Activated naive CD4-positive, alpha-beta T cell treated with anti-CD3 and anti-CD28 coated beads, Interleukin-2, amount 50 U/mL, for 24 hours (primary cell): ENCODE data around the gene C22orf39.

Experiments used
- H3K27ac Mint-ChIP-seq: one replicate; pipeline ENCODE4 v1.8.0; 2021; ENCODE audit warnings: mild to moderate bottlenecking, mixed read lengths
- H3K27me3 Mint-ChIP-seq: one replicate; pipeline ENCODE4 v1.8.0; 2021; ENCODE audit warnings: mixed read lengths
- H3K36me3 Mint-ChIP-seq: one replicate; pipeline ENCODE4 v1.8.0; 2021; ENCODE audit warnings: mixed read lengths
- H3K4me1 Mint-ChIP-seq: one replicate; pipeline ENCODE4 v1.8.0; 2021; ENCODE audit warnings: mixed read lengths
- H3K4me3 Mint-ChIP-seq: one replicate; pipeline ENCODE4 v1.8.0; 2021; ENCODE audit warnings: mild to moderate bottlenecking, mixed read lengths
- H3K9me3 Mint-ChIP-seq: one replicate; pipeline ENCODE4 v1.8.0; 2021; ENCODE audit warnings: mixed read lengths

C22orf39 gene, protein sequence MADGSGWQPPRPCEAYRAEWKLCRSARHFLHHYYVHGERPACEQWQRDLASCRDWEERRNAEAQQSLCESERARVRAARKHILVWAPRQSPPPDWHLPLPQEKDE

DNA sequence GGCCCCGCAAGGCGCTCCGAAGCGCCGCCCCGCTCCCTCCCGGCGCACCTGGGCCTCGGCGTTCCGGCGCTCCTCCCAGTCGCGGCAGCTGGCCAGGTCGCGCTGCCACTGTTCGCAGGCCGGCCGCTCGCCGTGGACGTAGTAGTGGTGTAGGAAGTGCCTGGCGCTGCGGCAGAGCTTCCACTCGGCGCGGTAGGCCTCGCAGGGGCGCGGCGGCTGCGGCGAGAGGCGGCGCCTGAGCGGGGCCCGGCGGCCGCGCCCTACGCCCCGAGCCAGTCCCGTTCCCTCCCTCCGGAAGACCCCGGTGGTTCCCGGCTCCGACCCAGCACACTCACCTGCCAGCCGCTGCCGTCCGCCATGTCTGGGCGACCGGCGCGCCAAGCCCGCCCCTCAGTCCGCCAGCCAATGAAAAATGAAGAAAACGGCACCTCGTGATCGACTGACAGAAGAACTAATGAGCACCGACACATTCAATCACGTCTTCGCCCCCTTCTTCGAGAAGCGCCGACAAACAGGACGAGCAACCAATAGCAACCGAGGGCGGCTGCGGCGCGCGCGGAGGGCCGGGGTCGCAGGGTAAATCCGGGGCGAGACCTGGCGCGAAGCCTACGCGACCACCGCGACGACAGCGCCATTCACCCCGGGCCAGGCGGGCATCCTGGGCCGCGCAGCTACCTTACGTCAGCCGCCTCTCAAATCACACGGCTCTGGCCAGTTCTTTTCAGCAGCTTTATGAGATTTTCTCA, at the start of gene C22orf39:
Gene C22orf39, minus strand, starts transcription at position 382 of the 746 bp plus-strand sequence. Its CDS starts 23 bp downstream, at position 359.
- peaks cover 50% of the 10 kb centered on the region for H3K4me1 Mint-ChIP-seq
- peak within 1 kb of the TSS; percentile 93 for H3K4me3 Mint-ChIP-seq
- H3K9me3 Mint-ChIP-seq, result no peaks in the 10 kb centered on the region
- peaks cover 9% of the 10 kb centered on the region for H3K36me3 Mint-ChIP-seq
- H3K27ac Mint-ChIP-seq, result peak within 1 kb of the TSS; percentile 93
- no peaks in the 10 kb centered on the region for H3K27me3 Mint-ChIP-seq

DNA sequence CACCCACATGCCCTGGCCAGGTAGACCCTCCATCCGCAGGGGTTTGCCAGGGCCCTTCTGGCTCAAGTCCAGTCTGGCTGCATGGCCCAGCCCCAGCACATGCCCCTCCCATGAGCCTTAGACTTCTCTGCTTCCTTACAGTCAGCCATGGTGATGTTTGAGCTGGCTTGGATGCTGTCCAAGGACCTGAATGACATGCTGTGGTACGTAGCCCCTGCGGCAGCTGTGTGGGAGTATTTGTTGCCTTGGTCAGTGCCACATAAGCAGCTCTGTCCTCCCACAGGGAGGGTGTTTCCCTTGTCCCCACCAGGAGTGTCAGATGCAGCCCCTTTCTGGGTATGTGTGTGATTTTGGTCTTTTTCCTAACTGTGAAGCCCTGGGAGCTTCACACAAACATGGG, 49.7 kb upstream of the C22orf39 start:
- H3K4me1 Mint-ChIP-seq, result peaks cover 13% of the 10 kb centered on the region
- H3K27ac Mint-ChIP-seq, result no peak overlapping the region
- no peaks in the 10 kb centered on the region for H3K36me3 Mint-ChIP-seq
- H3K4me3 Mint-ChIP-seq, result no peak overlapping the region
- no peaks in the 10 kb centered on the region for H3K9me3 Mint-ChIP-seq
- H3K27me3 Mint-ChIP-seq, result no peaks in the 10 kb centered on the region

DNA sequence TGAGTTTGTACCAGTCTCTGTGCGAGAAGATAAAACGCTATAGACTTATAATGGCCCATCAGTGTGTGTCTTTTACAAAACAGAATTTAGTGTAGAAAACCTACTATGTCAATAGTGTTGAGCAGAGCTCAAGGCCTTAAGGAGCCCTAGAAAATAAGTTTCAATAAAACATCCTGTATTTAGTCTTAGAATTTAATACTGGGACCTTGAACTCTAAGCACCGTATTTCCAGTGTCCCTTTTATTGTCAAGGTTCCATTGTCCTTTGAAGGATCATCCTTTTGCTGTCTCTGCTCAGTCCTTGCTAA, 48.8 kb upstream of the C22orf39 start:
- Mint-ChIP-seq H3K27ac (peak overlapping the region; percentile 65), H3K4me1 (peaks cover 13% of the 10 kb centered on the region), H3K36me3 (no peaks in the 10 kb centered on the region), H3K27me3 (no peaks in the 10 kb centered on the region), H3K4me3 (no peak overlapping the region), H3K9me3 (no peaks in the 10 kb centered on the region)

DNA sequence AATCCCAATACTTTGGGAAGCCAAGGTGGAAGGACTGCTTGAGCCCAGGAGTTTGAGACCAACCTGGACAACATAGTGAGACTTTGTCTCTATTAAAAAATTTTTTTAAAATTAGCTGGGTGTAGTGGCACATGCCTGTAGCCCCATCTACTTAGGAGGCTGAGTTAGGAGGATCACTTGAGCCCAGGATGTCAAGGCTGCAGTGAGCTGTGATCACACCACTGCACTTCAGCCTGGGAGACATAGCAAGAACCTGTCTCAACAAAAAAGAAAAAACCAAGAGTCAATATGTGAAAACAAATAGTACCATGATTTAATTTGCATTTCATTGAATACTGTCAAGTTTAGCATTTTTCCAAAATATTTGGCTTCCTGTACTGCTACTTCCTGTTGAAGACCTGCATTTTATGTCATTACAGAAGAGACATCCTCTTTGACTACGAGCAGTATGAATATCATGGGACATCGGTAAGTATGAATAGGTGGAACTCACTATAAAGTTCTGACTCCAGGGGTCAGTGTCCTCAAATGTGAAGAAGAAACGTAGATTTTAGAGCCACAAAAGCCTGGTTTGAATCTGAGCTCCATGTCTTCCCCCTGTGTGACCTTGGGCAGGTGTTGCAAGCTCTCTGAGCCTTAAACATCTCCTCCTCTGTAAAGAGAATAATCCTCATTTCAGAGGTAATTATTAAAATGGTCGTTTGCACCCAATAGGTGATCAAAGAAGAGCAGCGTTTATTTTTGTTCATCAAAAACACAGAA, 48.2 kb upstream of the C22orf39 start:
- Mint-ChIP-seq H3K27me3 (no peaks in the 10 kb centered on the region), H3K36me3 (no peaks in the 10 kb centered on the region), H3K4me1 (peaks cover 13% of the 10 kb centered on the region), H3K27ac (peak overlapping the region; percentile 65), H3K4me3 (no peak overlapping the region), H3K9me3 (no peaks in the 10 kb centered on the region)

DNA sequence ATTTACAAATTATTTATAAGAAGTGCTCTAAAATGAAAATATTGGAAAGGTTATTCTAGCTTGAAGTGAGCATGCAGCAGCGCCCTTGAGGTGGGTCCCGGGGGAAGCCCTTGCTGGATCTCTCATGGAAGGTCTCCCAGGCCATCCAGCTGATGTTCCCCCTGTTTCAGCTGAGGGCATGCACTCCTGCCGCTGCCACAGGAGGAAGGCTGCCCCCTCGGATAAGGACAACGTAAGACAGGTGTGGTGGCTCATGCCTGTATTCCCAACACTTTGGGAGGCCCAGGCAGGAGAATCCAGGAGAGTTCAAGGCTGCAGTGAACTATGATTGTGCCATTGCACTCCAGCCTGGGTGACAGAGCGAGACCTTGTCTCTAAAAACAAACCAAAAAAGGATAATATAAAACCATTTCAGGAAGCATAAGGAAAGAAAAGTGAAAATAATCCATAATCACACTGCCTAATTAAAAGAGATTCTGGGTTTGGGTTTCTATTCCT, 47.2 kb upstream of the C22orf39 start:
- no peak overlapping the region for H3K4me3 Mint-ChIP-seq
- no peak overlapping the region for H3K27ac Mint-ChIP-seq
- H3K4me1 Mint-ChIP-seq, result peaks cover 13% of the 10 kb centered on the region
- no peaks in the 10 kb centered on the region for H3K27me3 Mint-ChIP-seq
- H3K9me3 Mint-ChIP-seq, result no peaks in the 10 kb centered on the region
- H3K36me3 Mint-ChIP-seq, result no peaks in the 10 kb centered on the region

DNA sequence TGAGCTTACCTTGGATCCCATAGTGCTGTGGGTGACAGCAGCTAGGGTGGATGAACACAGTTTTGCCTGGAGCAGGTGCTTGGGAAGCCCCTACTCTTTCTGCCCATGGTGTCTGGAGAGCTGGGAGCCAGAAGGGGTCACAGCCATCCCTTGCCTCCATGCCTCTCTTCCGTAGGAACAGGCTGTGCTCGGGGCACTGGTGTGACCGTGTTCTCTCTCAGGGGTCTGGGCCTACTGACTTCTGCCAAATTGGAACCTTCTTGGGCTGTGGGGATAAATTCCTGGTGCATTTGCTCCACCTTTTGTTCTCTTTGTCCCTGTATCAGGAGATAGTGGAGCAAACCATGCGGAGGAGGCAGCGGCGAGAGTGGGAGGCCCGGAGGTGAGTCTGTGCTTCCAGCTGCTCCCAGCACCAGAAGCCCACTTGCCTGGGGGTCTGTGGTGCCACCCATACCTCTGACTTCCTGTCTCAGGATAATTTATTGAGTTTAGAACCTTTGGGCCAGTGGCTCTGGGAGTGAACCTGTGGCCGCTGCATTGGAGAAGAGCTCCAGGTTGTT, 46.6 kb upstream of the C22orf39 start:
- no peaks in the 10 kb centered on the region for H3K9me3 Mint-ChIP-seq
- no peak overlapping the region for H3K27ac Mint-ChIP-seq
- H3K27me3 Mint-ChIP-seq, result no peaks in the 10 kb centered on the region
- no peak overlapping the region for H3K4me3 Mint-ChIP-seq
- H3K36me3 Mint-ChIP-seq, result no peaks in the 10 kb centered on the region
- peaks cover 13% of the 10 kb centered on the region for H3K4me1 Mint-ChIP-seq

DNA sequence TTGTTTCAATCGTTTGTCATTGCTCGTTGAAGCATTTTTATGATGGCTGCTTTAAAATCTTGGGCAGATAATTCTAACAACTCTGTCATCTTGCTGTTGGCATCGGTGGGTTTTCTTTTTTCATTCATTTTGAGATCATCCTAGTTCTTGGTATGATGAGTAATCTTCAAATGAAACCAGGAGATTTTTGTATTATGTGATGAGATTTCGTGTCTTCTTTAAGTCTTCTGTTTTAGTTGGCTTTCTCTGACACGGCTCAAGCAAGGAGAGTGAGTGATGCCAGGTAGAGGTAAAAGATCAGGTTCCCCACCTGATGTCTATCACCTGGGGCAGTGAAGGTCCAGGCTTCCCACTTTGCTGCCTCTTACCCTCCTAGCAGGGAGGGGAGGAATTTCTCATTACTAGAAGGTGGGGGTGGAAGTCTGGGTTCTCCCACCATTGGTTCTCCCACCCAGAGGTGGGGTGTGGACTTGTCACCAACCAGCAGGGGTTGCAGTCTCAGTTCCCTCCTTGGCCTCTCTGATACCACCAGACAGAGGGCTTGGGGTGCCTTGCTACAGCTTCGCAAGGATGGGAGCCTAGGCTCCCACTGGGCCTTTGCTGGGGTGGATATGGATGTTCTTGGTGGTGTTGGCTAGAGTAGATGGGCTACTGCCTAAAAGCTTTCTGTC, 45.1 kb upstream of the C22orf39 start:
- Mint-ChIP-seq H3K27ac (no peak overlapping the region), H3K36me3 (no peaks in the 10 kb centered on the region), H3K27me3 (no peaks in the 10 kb centered on the region), H3K4me3 (no peak overlapping the region), H3K4me1 (peaks cover 13% of the 10 kb centered on the region), H3K9me3 (no peaks in the 10 kb centered on the region)

DNA sequence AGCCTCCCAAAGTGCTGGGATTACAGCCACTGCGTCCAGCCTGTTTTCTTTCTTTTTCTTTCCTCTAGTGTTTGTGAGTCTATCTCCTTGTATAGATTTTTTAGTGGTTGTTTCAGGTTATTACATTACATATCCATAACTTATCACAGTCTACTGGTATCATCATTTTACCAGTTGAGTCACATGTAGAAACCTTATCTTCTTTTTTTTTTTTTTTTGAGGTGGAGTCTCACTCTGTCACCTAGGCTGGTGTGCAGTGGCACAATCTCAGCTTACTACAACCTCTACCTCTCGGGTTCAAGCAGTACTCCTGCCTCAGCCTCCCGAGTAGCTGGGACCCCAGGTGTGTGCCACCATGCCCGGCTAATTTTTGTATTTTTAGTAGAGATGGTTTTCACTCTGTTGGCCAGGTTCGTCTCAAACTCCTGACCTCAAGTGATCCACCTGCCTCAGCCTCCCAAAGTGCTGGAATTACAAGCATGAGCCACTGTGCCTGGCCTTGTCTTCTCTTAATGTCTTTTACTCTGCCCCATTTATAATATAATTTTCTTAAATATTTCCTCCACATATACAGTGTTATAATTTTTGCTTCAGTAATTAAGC, 43.2 kb upstream of the C22orf39 start:
- H3K27me3 Mint-ChIP-seq, result no peaks in the 10 kb centered on the region
- no peak overlapping the region for H3K4me3 Mint-ChIP-seq
- H3K4me1 Mint-ChIP-seq, result peaks cover 6% of the 10 kb centered on the region

DNA sequence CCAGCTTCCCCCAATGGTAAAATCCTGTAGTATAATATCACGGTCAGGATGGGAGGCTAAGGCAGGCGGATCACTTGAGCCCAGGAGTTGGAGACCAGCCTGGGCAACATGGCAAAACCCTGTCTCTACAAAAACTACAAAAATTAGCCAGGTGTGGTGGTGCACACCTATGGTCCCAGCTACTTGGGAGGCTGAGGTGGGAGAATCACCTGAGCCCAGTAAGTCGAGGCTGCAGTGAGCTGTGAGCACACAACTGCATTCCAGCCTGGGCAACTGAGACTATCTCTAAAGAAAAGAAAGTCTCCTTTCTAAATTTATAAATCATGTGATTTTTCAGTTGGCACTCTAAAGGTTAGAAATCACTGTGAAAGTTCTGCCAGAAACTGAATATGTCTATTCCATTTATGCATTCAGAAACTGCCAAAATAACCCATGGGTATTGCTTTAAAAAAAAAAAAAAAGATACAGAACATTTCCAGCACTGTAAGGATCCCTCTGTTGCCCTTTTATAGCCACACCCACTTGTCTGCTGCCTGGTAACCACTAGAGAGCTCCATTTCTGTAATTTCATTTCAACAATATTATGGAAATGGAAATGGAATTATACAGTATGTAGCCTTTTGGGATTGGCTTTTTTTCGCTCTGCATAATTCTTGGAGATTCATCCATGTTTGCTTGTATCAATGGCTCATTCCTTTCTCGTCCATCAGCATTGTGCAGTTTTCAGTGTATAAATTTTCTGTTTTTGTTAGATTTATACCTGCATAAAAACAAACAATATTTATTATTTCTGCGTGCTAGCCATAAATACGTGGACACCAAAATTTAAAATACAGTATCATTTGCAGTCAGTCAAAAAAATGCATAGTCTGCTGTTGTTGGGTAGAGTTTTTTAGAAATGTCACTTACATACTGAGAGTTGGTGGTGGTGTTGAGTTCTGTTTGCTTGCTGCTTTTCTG, 41.7 kb upstream of the C22orf39 start:
- peaks cover 2% of the 10 kb centered on the region for H3K36me3 Mint-ChIP-seq
- H3K4me3 Mint-ChIP-seq, result no peak overlapping the region
- H3K27me3 Mint-ChIP-seq, result no peaks in the 10 kb centered on the region
- H3K27ac Mint-ChIP-seq, result no peak overlapping the region
- no peaks in the 10 kb centered on the region for H3K9me3 Mint-ChIP-seq
- no peaks in the 10 kb centered on the region for H3K4me1 Mint-ChIP-seq

More for the DNA sequence above, 43.2 kb upstream of the C22orf39 start:
- Mint-ChIP-seq H3K9me3 (no peaks in the 10 kb centered on the region), H3K36me3 (no peaks in the 10 kb centered on the region), H3K27ac (no peak overlapping the region)

DNA sequence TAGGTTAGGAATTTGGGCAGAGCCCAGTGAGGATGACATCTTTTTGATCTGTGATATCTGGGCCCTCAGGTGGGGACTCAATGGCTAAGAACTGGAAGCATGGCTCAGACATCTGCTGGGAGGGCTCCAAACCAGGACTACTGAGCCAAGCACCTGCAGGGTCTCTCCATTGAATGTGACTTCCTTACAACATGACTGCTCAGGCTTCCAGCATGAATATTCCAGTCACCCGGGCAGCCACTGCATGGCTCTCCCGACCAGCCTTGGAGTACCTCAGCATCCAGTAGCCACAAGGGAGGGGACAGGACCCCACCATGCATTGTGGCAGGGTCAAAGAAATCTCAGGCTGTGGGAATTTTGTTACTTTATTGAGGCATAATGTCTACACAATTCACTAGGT, 40.8 kb upstream of the C22orf39 start:
- Mint-ChIP-seq H3K36me3 (peaks cover 5% of the 10 kb centered on the region), H3K4me1 (no peaks in the 10 kb centered on the region), H3K4me3 (no peak overlapping the region), H3K27ac (no peak overlapping the region), H3K27me3 (no peaks in the 10 kb centered on the region), H3K9me3 (no peaks in the 10 kb centered on the region)

DNA sequence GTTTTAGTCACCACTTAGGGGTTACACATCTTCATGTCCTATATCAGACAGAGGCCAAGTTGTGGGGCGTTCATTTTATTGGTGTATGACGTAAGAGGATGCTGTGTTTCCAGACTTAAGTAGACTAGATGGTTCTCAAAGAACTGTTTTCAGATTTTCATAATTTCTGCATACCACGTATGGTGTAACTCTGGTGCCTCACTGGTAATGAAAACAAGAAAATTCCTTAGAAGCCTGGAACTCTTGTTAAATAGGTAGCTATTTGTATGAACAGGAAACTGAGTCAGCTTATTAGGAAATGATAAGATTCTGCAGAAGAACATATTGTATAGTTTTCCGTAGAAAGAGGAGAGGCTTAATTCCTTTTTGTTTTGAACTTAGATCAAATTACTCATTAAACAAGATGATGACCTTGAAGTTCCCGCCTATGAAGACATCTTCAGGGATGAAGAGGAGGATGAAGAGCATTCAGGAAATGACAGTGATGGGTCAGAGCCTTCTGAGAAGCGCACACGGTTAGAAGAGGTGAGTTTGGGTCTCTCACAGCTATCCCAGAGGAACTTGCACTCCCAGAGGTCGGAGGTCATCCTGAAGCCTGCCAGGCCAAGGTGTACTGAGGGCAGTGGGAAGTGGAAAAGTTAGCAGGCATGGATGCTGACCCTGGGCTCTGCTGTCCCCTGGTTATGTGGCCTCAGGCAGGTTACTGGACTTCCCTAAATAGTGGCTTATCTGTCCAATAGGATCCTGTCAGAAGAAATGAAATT, 36.2 kb upstream of the C22orf39 start:
- no peaks in the 10 kb centered on the region for H3K9me3 Mint-ChIP-seq
- H3K4me3 Mint-ChIP-seq, result no peak overlapping the region
- peak overlapping the region; percentile 65 for H3K27ac Mint-ChIP-seq
- no peaks in the 10 kb centered on the region for H3K27me3 Mint-ChIP-seq
- peaks cover 5% of the 10 kb centered on the region for H3K36me3 Mint-ChIP-seq
- H3K4me1 Mint-ChIP-seq, result peaks cover 8% of the 10 kb centered on the region

DNA sequence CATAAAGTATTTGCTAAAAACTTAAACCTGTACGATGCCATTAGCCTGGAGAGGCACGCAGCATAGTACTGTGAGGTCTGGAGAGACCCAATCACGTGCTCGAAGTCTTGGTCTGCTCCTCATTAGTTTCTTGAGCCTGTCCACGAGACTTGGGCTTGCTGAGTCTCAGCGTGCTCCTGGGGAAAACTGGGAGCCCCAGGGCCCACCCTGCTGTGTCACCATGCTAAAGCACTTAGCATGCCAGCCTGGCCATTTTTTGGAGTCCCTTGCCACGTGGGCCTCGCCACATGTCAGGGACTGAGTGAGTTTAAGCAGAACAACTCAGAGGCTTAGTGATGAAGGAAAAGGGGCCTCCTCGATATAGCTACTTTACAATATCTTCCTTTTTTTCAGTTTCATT, 34.8 kb upstream of the C22orf39 start:
- H3K27ac Mint-ChIP-seq, result no peak overlapping the region
- no peak overlapping the region for H3K4me3 Mint-ChIP-seq
- H3K36me3 Mint-ChIP-seq, result peaks cover 5% of the 10 kb centered on the region
- H3K9me3 Mint-ChIP-seq, result no peaks in the 10 kb centered on the region
- peaks cover 17% of the 10 kb centered on the region for H3K4me1 Mint-ChIP-seq
- H3K27me3 Mint-ChIP-seq, result no peaks in the 10 kb centered on the region

DNA sequence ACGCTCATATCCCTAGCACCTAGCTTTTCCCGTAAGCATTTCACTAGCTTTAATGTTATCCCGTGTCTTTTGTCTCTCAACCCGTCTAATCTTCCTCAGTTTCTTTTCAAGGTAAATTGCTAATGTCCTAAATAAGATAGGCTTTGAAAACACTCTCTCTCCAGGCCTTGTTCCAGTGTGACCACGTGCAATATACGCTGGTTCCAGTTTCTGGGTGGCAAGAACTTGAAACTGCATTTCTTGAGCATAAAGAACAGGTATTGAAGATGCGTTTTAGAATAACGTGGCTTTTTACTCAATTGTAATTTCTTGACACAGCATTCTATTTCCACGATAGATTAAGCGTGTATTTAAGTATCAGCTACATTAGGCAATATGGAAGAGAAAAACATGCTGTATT, 33.3 kb upstream of the C22orf39 start:
- Mint-ChIP-seq H3K4me3 (peak overlapping the region; percentile 98), H3K9me3 (no peaks in the 10 kb centered on the region), H3K27me3 (no peaks in the 10 kb centered on the region), H3K27ac (no peak overlapping the region), H3K4me1 (peaks cover 28% of the 10 kb centered on the region), H3K36me3 (peaks cover 5% of the 10 kb centered on the region)

DNA sequence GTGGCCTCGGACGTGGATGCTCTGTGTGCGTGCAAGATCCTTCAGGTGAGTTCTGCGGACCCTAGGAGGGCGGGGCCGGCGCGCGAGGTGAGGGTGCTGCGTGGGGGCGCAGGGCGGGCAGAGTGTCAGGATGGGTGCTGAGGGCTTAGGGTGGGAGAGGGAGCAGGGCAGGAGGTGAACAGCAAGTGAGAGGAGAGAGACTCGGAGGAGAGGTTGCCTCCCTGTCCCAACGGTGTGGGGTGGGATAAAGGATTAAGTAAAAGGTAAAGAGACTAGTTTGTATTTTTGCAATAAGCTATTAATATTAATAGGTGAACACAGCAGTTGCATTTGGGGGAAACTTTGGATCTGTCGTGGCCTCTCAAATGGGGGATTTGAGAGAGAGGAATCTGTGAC, 32.7 kb upstream of the C22orf39 start:
- Mint-ChIP-seq H3K27me3 (no peaks in the 10 kb centered on the region), H3K4me1 (peaks cover 34% of the 10 kb centered on the region), H3K4me3 (peak overlapping the region; percentile 98), H3K27ac (peak overlapping the region; percentile 100), H3K9me3 (no peaks in the 10 kb centered on the region), H3K36me3 (peaks cover 5% of the 10 kb centered on the region)
